Measurements from ENCODE around the gene ZNF740. TPM values are rescaled to one million over a fixed set of nuclear protein-coding genes. Genes with fewer than 3 reads are reported as not detected.
A peak's percentile ranks its signal among the peaks of the same experiment; 100 is the strongest.

ZNF740 gene
- total and polyA plus RNA-seq, 10 of the 15 experiments (the other 5 are each of a cell fraction or from before 2014, with no cell fraction given) = 1.4 to 33.6 (median 11.3) TPM

DNA sequence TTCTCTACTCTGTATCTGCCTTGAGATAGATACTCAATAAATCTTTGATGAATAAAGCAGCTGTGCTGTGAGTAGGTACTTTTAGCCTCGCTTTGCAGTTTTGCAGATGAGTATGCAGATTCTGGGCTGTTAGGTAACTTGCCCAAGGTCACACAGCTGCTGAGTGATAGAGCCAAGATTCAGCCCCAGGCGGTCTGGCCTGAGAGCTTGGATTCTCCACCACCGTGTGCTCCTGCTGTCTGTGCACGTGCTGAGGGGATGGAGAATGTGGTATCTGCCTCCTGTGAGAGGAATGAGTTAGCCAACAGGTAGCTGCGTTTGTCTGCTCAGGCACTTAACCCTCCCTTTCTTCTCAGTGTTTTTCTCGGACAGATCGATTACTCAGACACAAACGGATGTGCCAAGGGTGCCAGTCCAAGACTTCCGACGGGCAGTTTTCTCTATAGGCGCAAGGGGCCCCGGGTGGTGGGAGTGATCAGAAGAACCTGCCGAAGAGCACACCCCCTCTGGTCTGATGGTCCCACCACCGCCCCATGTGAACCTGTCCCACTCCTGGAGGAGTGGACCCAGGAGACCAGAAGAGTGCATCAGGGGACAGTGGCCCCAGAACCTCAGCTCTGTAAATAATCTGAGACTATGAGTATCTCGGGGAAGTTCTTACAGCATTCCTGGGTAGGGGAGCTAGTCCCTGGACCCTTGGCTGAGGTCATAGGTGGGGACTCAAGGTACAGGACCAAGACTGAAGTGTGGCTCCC, 6.8 kb downstream of the ZNF740 start:
- no peak for DNase-seq (ENCODE audit: low read depth, low spot score)
- Histone ChIP-seq H4K20me1 (ENCODE audit: control insufficient read depth, insufficient read depth) (no peaks in the 10 kb centered on the region), H3K4me2 (ENCODE audit: control insufficient read depth, insufficient read depth) (no peak overlapping the region), H3K9me3 (replicated peaks; ENCODE audit: control insufficient read depth, insufficient read depth, low read length) (no peaks in the 10 kb centered on the region), H3K27me3 (replicated peaks in 1 of 2; ENCODE audit: control insufficient read depth in 2 of 2, insufficient read depth in 2 of 2, low read length in 1 of 2) (no peaks in the 10 kb centered on the region), H3K9ac (ENCODE audit: control insufficient read depth, insufficient read depth, low read length) (no peak overlapping the region), H3K79me2 (ENCODE audit: control insufficient read depth, insufficient read depth, low read length) (peaks cover 7% of the 10 kb centered on the region), H3K27ac (ENCODE audit: control insufficient read depth, insufficient read depth) (no peak overlapping the region), H3K36me3 (ENCODE audit: control insufficient read depth in 2 of 2, insufficient read depth in 2 of 2, low read length in 1 of 2) (peaks cover 12 to 28% of the 10 kb centered on the region in 2 experiments; a peak in 3 of 4 replicates), H3K4me1 (ENCODE audit: control insufficient read depth, insufficient read depth, low read length) (no peaks in the 10 kb centered on the region), H3K4me3 (no peak overlapping the region), H2AFZ (ENCODE audit: control insufficient read depth, low read depth, low read length) (no peak overlapping the region)
- ChIA-PET CTCF (interaction anchor here (0.5 to 6.7 kb wide), 17 partner anchors 8 to 137 kb away, joined by 3 to 89 read pairs (median 4); partner anchors contain the start of genes AAAS, ESPL1 and PFDN5), RAD21 (ENCODE audit: unreplicated experiment) (interaction anchor here (0.9 to 1.8 kb wide), 6 partner anchors 18 to 101 kb away, joined by 3 to 7 read pairs (median 4); no protein-coding TSS in a partner anchor), POLR2A (interaction anchor here (0.6 to 1.6 kb wide), 7 partner anchors 8 to 1094 kb away, joined by 3 to 6 read pairs (median 3); partner anchors contain the start of gene MYG1), SMC1A (ENCODE audit: uncharacterized antibody, unreplicated experiment) (interaction anchor here (0.8 to 5.3 kb wide), 10 partner anchors 10 to 121 kb away, joined by 3 to 19 read pairs (median 6); no protein-coding TSS in a partner anchor)
- no peak for TF ChIP-seq YY1 (IDR thresholded peaks at IDR 0.05; ENCODE audit: low read depth, low read length)
- no peak for TF ChIP-seq GATAD2B (conservative IDR thresholded peaks at IDR 0.05; ENCODE audit: low read depth)
- no peak for TF ChIP-seq CREB1 (IDR thresholded peaks at IDR 0.05; ENCODE audit: low read depth)
- no peak for TF ChIP-seq SIX5 (IDR thresholded peaks at IDR 0.05; ENCODE audit: low read depth, low read length, severe bottlenecking)
- peak; percentile 68 for TF ChIP-seq POLR2A (IDR thresholded peaks at IDR 0.05; ENCODE audit: low read depth, low read length)
- TF ChIP-seq HCFC1 (IDR thresholded peaks at IDR 0.05; ENCODE audit: low read length) = no peak
- no peak for ATAC-seq
- FAIRE-seq = no peak
- WGBS (ENCODE audit: insufficient coverage, insufficient replicate concordance, low lambda C conversion rate, missing lambda C conversion rate) = 97% methylated on average over 15 of the region's 15 CpGs
- in situ Hi-C loops (cut with MboI) = no loop called here
- intact Hi-C loops (cut with micrococcal nuclease; ENCODE audit: unreplicated experiment) = no loop called here
- no TSS peak for BruUV-seq (replicated peaks)

All from GM12878 (cell line).